ENCODE measurements around the gene SLC25A11.

SLC25A11 gene

DNA sequence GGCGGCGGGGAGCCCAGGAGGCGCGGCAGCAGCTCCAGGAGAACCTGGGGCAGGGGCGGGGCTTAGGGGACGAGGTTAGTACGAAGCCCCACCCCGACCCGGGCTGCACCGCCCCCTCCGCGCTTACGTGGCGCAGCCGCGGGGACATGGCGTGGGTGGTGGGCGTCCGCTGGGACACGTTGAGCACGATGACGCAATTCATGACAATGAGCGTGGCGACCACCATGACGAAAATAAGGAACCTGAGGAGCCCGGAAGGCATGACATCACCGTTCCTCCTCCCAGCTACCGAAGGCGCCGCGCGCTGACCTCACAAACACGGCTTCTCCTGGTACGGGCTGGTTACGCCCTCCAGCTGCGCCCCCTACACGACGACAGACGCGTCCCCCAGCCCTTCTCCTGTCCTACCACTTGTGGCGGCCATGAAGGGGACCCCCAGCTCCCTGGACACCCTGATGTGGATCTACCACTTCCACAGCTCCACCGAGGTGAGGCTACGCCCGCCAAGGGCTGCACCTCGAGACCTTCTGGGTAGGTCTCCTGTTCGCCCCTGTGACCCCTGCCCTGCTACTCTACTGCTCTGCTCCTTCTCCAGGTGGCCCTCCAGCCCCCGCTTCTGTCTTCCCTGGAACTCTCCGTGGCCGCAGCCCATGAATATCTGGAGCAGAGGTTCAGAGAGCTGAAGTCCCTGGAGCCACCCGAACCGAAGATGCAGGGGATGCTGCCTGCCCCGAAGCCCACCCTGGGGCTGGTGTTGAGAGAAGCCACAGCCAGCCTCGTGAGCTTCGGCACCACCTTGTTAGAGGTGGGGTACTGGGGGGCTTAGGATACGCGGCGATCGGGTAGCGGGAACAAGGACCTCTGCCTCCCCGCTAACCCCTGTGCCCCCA is 40.3 kb downstream of the SLC25A11 start, which contains the start of gene C17orf107:
C17orf107 (plus strand) TSS at position 196 of the 890 bp plus-strand sequence; CDS start at position 423, 227 bp downstream.
- Histone ChIP-seq H3K4me1 (ENCODE audit: control insufficient read depth, insufficient read depth, low read length) (peaks cover 21% of the 10 kb centered on the region), H3K9me3 (ENCODE audit: control insufficient read depth, insufficient read depth, low read depth, low read length) (no peaks in the 10 kb centered on the region), H3K36me3 (ENCODE audit: control insufficient read depth, insufficient read depth, low read length) (peaks cover 22% of the 10 kb centered on the region), H3K27ac (ENCODE audit: low read depth, low read length) (no peak within 1 kb of the TSS; the same call in 1 of the 2 replicates), H3K27me3 (ENCODE audit: control insufficient read depth, insufficient read depth, low read length) (peaks cover 3% of the 10 kb centered on the region; the same call in 1 of the 2 replicates), H3K9ac (ENCODE audit: low read length) (peak within 1 kb of the TSS; percentile 41), H3K4me3 (ENCODE audit: low read depth, low read length) (peak within 1 kb of the TSS; percentile 56)

DNA sequence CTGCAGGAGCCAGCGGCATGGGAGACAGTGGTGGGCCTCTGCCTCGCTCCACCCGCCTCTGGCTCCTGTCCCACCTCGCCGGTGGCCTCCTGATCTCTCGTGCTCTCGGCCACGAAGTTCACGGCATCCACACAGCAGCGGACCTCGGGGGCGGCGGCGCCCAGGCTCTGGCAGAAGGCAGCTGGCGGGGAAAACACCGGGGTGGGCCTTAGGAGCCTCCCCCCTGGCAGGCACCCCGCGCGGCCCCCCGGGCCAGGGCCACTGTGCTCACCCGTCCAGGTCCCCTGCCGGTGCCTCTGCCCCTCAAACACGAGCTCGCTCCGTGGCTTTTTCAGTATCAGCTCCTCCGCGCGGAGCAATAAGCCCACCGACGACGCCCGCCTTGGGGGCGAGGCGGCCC is 40.9 kb downstream of the SLC25A11 start:
- no peaks in the 10 kb centered on the region for H3K9me3 ChIP-seq (ENCODE audit: control insufficient read depth, insufficient read depth, low read depth, low read length)
- peaks cover 21% of the 10 kb centered on the region for H3K4me1 ChIP-seq (ENCODE audit: control insufficient read depth, insufficient read depth, low read length)
- H3K27me3 ChIP-seq (ENCODE audit: control insufficient read depth, insufficient read depth, low read length) = peaks cover 3% of the 10 kb centered on the region; the same call in 1 of the 2 replicates
- H3K27ac ChIP-seq (ENCODE audit: low read depth, low read length) = no peak overlapping the region; the same call in 1 of the 2 replicates
- peaks cover 28% of the 10 kb centered on the region for H3K36me3 ChIP-seq (ENCODE audit: control insufficient read depth, insufficient read depth, low read length)
- peak overlapping the region; percentile 56 for H3K4me3 ChIP-seq (ENCODE audit: low read depth, low read length)
- peak overlapping the region; percentile 38 for H3K9ac ChIP-seq (ENCODE audit: low read length)

DNA sequence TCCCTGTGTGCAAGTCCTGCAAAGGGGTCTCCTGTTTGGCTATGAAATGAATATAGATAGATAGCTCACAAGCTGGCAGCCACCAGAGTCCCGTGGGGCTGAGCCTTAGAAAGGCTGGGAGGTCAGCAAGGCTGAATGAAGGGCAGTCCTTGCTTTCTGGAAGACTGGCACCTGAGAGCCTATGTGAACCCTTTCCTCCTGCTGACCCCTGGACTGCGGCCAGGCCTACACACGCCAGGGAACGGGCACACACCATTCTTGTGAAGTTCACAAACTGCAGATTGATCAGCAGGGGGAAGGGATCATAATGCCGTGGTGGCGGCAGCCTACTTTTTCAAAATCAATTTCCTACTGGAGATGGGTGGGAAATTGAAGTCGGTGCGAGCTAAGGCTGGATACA is 41.5 kb downstream of the SLC25A11 start:
- H3K4me1 ChIP-seq (ENCODE audit: control insufficient read depth, insufficient read depth, low read length) = peaks cover 20% of the 10 kb centered on the region
- peak overlapping the region; percentile 56 for H3K4me3 ChIP-seq (ENCODE audit: low read depth, low read length)
- H3K27ac ChIP-seq (ENCODE audit: low read depth, low read length) = no peak overlapping the region
- peaks cover 3% of the 10 kb centered on the region; the same call in 1 of the 2 replicates for H3K27me3 ChIP-seq (ENCODE audit: control insufficient read depth, insufficient read depth, low read length)
- H3K9me3 ChIP-seq (ENCODE audit: control insufficient read depth, insufficient read depth, low read depth, low read length) = no peaks in the 10 kb centered on the region
- H3K9ac ChIP-seq (ENCODE audit: low read length) = peak overlapping the region; percentile 38
- H3K36me3 ChIP-seq (ENCODE audit: control insufficient read depth, insufficient read depth, low read length) = peaks cover 34% of the 10 kb centered on the region

DNA sequence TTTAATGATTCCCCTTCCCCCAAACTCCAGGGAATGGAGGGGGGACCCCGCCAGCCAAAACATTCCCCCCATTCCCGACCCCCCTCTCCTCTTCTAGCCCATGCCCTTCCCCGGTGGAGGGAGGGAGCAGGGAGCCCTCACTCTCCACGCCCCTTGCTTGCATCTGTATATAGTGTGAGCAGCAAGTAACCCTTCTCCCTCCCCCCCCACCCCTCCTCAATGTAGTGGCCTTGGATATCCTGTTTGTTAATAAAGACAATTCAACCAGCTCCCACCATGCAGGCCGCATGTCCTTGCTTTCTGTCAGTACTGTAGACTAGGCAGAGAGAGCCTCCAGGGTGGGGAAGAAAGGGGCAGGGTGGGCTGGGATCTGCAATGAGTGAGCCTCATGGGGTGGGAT is 42.1 kb downstream of the SLC25A11 start:
- H3K9ac ChIP-seq (ENCODE audit: low read length) = no peak overlapping the region
- peaks cover 40% of the 10 kb centered on the region for H3K36me3 ChIP-seq (ENCODE audit: control insufficient read depth, insufficient read depth, low read length)
- H3K27ac ChIP-seq (ENCODE audit: low read depth, low read length) = no peak overlapping the region
- H3K9me3 ChIP-seq (ENCODE audit: control insufficient read depth, insufficient read depth, low read depth, low read length) = no peaks in the 10 kb centered on the region
- no peak overlapping the region for H3K4me3 ChIP-seq (ENCODE audit: low read depth, low read length)
- peaks cover 14% of the 10 kb centered on the region; the same call in 1 of the 2 replicates for H3K4me1 ChIP-seq (ENCODE audit: control insufficient read depth, insufficient read depth, low read length)
- peaks cover 3% of the 10 kb centered on the region; the same call in 1 of the 2 replicates for H3K27me3 ChIP-seq (ENCODE audit: control insufficient read depth, insufficient read depth, low read length)

DNA sequence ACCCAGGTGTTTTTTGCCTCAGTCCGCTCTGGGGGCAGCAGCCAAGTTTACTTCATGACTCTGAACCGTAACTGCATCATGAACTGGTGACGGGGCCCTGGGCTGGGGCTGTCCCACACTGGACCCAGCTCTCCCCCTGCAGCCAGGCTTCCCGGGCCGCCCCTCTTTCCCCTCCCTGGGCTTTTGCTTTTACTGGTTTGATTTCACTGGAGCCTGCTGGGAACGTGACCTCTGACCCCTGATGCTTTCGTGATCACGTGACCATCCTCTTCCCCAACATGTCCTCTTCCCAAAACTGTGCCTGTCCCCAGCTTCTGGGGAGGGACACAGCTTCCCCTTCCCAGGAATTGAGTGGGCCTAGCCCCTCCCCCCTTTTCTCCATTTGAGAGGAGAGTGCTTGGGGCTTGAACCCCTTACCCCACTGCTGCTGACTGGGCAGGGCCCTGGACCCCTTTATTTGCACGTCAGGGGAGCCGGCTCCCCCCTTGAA is 42.6 kb downstream of the SLC25A11 start:
- Histone ChIP-seq H3K9me3 (ENCODE audit: control insufficient read depth, insufficient read depth, low read depth, low read length) (no peaks in the 10 kb centered on the region), H3K36me3 (ENCODE audit: control insufficient read depth, insufficient read depth, low read length) (peaks cover 43% of the 10 kb centered on the region), H3K9ac (ENCODE audit: low read length) (no peak overlapping the region), H3K4me1 (ENCODE audit: control insufficient read depth, insufficient read depth, low read length) (peaks cover 11% of the 10 kb centered on the region; the same call in 1 of the 2 replicates), H3K4me3 (ENCODE audit: low read depth, low read length) (no peak overlapping the region), H3K27ac (ENCODE audit: low read depth, low read length) (no peak overlapping the region), H3K27me3 (ENCODE audit: control insufficient read depth, insufficient read depth, low read length) (peaks cover 3% of the 10 kb centered on the region; the same call in 1 of the 2 replicates)

DNA sequence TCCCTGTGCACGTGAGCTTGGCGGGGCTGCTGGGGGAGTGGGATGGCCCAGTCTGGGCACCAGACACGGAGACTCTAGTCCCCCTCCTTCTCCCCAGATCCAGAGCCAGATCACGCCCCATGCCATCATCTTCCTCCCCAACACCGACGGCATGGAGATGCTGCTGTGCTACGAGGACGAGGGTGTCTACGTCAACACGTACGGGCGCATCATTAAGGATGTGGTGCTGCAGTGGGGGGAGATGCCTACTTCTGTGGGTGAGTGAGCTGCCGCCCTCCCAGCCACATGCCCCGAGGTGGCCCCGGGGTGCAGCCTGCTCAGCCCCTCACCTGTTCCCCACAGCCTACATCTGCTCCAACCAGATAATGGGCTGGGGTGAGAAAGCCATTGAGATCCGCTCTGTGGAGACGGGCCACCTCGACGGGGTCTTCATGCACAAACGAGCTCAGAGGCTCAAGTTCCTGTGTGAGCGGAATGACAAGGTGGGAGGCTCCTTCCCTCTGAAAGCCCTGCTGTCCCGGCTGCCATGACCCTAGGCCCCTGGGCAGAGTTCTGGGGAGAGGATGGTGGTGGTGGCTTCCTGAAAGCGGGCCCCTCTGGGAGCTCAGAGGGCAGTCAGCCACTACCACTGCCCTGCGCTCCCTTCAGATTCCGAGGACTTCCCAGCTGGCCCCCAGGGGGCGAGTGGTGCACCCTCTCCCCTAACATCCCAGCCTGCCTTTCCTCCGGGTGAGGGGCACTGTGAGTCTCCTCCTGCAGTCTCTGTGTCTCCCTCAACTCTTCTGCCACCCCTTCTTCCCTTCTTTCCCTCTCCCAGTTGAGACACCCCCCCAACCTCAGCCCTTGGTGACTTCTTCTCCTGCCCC is 43.3 kb downstream of the SLC25A11 start:
- Histone ChIP-seq H3K27ac (ENCODE audit: low read depth, low read length) (no peak overlapping the region), H3K9ac (ENCODE audit: low read length) (no peak overlapping the region), H3K4me1 (ENCODE audit: control insufficient read depth, insufficient read depth, low read length) (0 out of 2 replicates have a peak, but pooled peaks cover 8% of the 10 kb centered on the region), H3K27me3 (ENCODE audit: control insufficient read depth, insufficient read depth, low read length) (peaks cover 3% of the 10 kb centered on the region; the same call in 1 of the 2 replicates), H3K9me3 (ENCODE audit: control insufficient read depth, insufficient read depth, low read depth, low read length) (no peaks in the 10 kb centered on the region), H3K4me3 (ENCODE audit: low read depth, low read length) (no peak overlapping the region), H3K36me3 (ENCODE audit: control insufficient read depth, insufficient read depth, low read length) (peaks cover 48% of the 10 kb centered on the region)

DNA sequence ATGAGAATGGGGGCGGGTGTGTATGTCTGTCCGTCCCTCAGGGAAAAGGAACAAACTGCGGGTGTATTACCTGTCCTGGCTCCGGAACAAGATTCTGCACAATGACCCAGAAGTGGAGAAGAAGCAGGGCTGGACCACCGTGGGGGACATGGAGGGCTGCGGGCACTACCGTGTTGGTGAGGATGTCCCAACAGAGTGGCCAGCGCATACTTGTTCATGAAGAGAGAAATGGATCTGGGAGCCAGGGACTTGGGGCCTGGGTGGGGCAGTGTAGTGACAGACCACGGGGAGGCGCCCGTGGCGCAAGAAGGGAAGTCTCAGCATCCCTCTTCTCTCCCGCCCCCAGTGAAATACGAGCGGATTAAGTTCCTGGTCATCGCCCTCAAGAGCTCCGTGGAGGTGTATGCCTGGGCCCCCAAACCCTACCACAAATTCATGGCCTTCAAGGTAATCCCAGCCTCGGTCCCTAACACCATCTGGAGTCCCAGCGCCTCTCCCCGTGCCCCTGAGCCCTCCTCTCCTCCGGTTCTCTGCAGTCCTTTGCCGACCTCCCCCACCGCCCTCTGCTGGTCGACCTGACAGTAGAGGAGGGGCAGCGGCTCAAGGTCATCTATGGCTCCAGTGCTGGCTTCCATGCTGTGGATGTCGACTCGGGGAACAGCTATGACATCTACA is 44.1 kb downstream of the SLC25A11 start:
- no peak overlapping the region for H3K27ac ChIP-seq (ENCODE audit: low read depth, low read length)
- H3K9me3 ChIP-seq (ENCODE audit: control insufficient read depth, insufficient read depth, low read depth, low read length) = no peaks in the 10 kb centered on the region
- no peak overlapping the region for H3K4me3 ChIP-seq (ENCODE audit: low read depth, low read length)
- peaks cover 3% of the 10 kb centered on the region; the same call in 1 of the 2 replicates for H3K27me3 ChIP-seq (ENCODE audit: control insufficient read depth, insufficient read depth, low read length)
- peaks cover 55% of the 10 kb centered on the region for H3K36me3 ChIP-seq (ENCODE audit: control insufficient read depth, insufficient read depth, low read length)
- no peak overlapping the region for H3K9ac ChIP-seq (ENCODE audit: low read length)
- 0 out of 2 replicates have a peak, but pooled peaks cover 3% of the 10 kb centered on the region for H3K4me1 ChIP-seq (ENCODE audit: control insufficient read depth, insufficient read depth, low read length)

DNA sequence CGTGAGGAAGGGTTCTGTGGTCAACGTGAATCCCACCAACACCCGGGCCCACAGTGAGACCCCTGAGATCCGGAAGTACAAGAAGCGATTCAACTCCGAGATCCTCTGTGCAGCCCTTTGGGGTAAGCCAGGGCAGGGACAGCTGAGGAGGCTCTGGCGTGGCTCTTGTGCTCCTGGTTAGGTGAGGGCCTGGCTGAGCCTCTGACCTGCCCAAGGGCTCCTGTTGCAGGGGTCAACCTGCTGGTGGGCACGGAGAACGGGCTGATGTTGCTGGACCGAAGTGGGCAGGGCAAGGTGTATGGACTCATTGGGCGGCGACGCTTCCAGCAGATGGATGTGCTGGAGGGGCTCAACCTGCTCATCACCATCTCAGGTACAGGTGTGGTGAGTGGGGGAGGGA is 44.7 kb downstream of the SLC25A11 start:
- Histone ChIP-seq H3K27ac (ENCODE audit: low read depth, low read length) (no peak overlapping the region), H3K27me3 (ENCODE audit: control insufficient read depth, insufficient read depth, low read length) (peaks cover 3% of the 10 kb centered on the region; the same call in 1 of the 2 replicates), H3K4me1 (ENCODE audit: control insufficient read depth, insufficient read depth, low read length) (0 out of 2 replicates have a peak, but pooled peaks cover 3% of the 10 kb centered on the region), H3K4me3 (ENCODE audit: low read depth, low read length) (no peak overlapping the region), H3K36me3 (ENCODE audit: control insufficient read depth, insufficient read depth, low read length) (peaks cover 62% of the 10 kb centered on the region), H3K9me3 (ENCODE audit: control insufficient read depth, insufficient read depth, low read depth, low read length) (no peaks in the 10 kb centered on the region), H3K9ac (ENCODE audit: low read length) (no peak overlapping the region)

DNA sequence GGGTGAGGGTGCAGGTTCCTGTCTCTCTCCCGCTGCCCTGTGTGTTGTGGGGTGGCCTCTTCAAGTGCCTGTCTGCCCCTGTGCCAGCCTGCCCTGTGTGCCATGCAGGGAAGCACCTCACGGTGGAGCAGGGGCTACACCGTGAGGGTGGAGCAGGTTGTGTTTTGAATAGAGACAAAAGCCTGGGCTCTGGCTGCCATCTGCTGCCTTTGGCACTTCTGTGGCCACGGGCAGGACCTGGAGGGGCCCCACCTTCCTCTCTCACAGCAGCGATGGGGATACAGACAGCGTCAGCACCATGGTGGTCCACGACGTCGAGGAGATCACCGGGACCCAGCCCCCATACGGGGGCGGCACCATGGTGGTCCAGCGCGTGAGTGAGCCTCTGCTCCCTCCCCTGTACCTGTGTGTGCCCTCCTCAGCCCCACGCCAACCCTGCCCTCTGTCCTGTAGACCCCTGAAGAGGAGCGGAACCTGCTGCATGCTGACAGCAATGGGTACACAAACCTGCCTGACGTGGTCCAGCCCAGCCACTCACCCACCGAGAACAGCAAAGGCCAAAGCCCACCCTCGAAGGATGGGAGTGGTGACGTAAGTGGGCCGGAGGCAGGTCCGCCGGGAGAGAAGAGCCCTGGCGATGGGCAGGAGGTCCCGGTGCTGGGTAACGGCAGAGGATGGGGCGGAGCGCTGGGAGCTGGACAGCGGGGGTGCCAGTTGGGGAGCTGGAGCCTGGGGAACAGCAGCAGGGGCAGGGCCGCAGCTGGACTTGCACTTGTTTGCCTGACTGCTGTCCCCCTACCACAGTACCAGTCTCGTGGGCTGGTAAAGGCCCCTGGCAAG is 45.9 kb downstream of the SLC25A11 start:
- peaks cover 63% of the 10 kb centered on the region for H3K36me3 ChIP-seq (ENCODE audit: control insufficient read depth, insufficient read depth, low read length)
- no peak overlapping the region for H3K27ac ChIP-seq (ENCODE audit: low read depth, low read length)

More for the DNA sequence above, 45.9 kb downstream of the SLC25A11 start:
- Histone ChIP-seq H3K4me1 (ENCODE audit: control insufficient read depth, insufficient read depth, low read length) (0 out of 2 replicates have a peak, but pooled peaks cover 3% of the 10 kb centered on the region), H3K27me3 (ENCODE audit: control insufficient read depth, insufficient read depth, low read length) (no peaks in the 10 kb centered on the region), H3K9ac (ENCODE audit: low read length) (no peak overlapping the region), H3K9me3 (ENCODE audit: control insufficient read depth, insufficient read depth, low read depth, low read length) (no peaks in the 10 kb centered on the region), H3K4me3 (ENCODE audit: low read depth, low read length) (no peak overlapping the region)
